NCI-H2171 treated with DMSO at 0.1 percent for 48 hours (cell line): ENCODE measurements around the gene NXPH3.

Experiments
- DNase-seq: peaks from one replicate; lab custom pipeline; 2025; lab: John Stamatoyannopoulos, UW

Gene NXPH3

DNA sequence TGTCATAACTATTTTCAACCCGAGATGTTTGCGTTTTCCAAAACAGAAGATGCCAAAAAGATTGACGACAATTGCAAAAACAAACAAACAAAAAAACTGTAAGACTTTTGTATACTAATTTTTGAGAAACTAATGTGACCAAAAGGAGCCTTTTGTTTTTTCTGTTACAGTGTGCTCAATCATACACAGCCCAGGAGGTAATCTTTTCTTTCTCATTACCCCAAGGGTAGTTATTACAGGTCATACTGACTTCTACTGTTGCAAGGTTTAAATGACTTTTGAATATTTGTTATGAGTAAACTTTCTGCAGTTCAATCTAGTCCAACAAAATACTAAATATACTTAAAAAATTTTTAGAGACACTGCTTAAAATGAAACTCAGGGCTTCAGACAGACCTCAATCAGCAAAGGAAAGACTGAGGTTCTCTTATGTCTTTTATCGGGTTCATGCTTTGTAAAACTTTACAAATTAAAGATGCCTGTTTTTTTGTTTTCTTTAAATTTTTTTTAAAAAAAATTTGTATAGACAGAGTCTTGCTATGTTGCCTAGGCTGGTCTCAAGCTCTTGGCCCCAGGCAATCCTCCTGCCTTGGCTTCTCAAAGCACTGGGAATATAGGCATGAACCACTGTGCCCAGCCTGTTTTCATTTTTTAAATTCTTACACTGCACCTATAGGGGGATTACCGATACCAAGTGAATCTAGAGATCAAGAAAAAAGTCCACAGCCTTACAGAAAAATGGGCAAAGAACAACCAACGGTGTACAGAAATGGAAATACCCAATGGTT, 54.6 kb downstream of the NXPH3 start:
- DNase-seq, result no peak

DNA sequence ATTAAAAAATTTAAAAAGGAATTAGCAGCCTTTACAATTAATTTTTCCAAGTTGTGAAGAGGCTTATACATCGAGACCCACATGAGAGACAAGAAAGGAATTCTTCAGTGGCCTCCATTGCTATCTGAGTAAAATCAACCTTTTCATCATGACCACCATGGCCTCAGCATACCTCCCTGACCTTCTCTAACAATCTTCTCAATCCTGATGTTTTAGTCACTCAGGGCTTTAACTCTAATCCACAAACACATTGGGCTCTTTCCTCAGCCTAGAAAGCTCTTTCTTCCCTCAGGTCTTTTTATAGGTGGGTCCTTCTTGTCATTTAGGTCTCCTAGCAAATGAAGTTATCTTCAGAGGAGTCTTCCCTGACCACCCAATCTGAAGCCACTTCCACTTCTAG, 55.8 kb downstream of the NXPH3 start:
- no peak for DNase-seq
